Germinal center (tissue), 1 donor: ENCODE measurements around the gene TCEAL1.
"Not testable (repeated sequence)": the region's sequence is repeated elsewhere in the genome, so short reads cannot be mapped to it uniquely, and the experiment has no call there.

ENCODE experiments used
- DNase-seq: peaks from one replicate; pipeline ENCODE4 v3.0.0; 2012; ENCODE audit warnings: mixed read lengths, low spot score

TCEAL1 gene

GRCh38 chrX:103628386-103629317 is at the start of gene TCEAL1:
Gene TCEAL1, plus strand, starts transcription at chrX:103628975. Its CDS starts 942 bp downstream, at chrX:103629917.
- DNase-seq = peak; percentile 8

GRCh38 chrX:103584596-103584995 is 44.2 kb upstream of the TCEAL1 start:
- DNase-seq = no peak

- peak; percentile 51 for DNase-seq
These were observed 43.1 kb upstream of the TCEAL1 start, which contains the start of gene TCEAL4 for GRCh38 chrX:103585411-103586313. Gene TCEAL4, plus strand, starts transcription at chrX:103585515. Its CDS starts 1,161 bp downstream, at chrX:103586676.

- no peak for DNase-seq
These were observed 42.5 kb upstream of the TCEAL1 start for GRCh38 chrX:103586314-103586646.

- DNase-seq = no peak
These were observed 42.1 kb upstream of the TCEAL1 start for GRCh38 chrX:103586659-103587058.

GRCh38 chrX:103592295-103592694 is 36.5 kb upstream of the TCEAL1 start:
- DNase-seq = not testable (repeated sequence)

GRCh38 chrX:103595202-103595601 is 33.6 kb upstream of the TCEAL1 start:
- DNase-seq = not testable (repeated sequence)

GRCh38 chrX:103607364-103608305 is 21.1 kb upstream of the TCEAL1 start, which contains the start of gene TCEAL3:
Gene TCEAL3, plus strand, starts transcription at chrX:103607963. Its CDS starts 1,102 bp downstream, at chrX:103609065.
- peak; percentile 23 for DNase-seq

- DNase-seq = no peak
These were observed 20.3 kb upstream of the TCEAL1 start for GRCh38 chrX:103608306-103608963.

- no peak for DNase-seq
These were observed 18.5 kb upstream of the TCEAL1 start for GRCh38 chrX:103610282-103610681.

- DNase-seq = no peak
These were observed 15.3 kb upstream of the TCEAL1 start for GRCh38 chrX:103613362-103613890.

GRCh38 chrX:103614999-103615398 is 13.8 kb upstream of the TCEAL1 start:
- no peak for DNase-seq

GRCh38 chrX:103615781-103616371 is 12.9 kb upstream of the TCEAL1 start:
- DNase-seq = no peak

- DNase-seq = no peak
These were observed 12.0 kb upstream of the TCEAL1 start for GRCh38 chrX:103616676-103617186.

GRCh38 chrX:103624111-103624510 is 4.7 kb upstream of the TCEAL1 start:
- DNase-seq = no peak

- no peak for DNase-seq
These were observed 1.9 kb upstream of the TCEAL1 start for GRCh38 chrX:103626855-103627254.

- peak; percentile 2 for DNase-seq
These were observed 769 bp downstream of the TCEAL1 start for GRCh38 chrX:103629318-103630170.

GRCh38 chrX:103630171-103630511 is 1.4 kb downstream of the TCEAL1 start:
- DNase-seq = no peak

GRCh38 chrX:103631145-103631544 is 2.4 kb downstream of the TCEAL1 start:
- DNase-seq = no peak
